GM19023 (cell line): ENCODE data around the gene SECTM1.
"Not testable (repeated sequence)": the region's sequence is repeated elsewhere in the genome, so short reads cannot be mapped to it uniquely, and the experiment has no call there.

ENCODE experiments used
- ATAC-seq: cut with Tn5 transposase; IDR thresholded peaks from one replicate; pipeline ENCODE4 v1.9.1; 2021; ENCODE audit warnings: mild to moderate bottlenecking, moderate library complexity; ENCODE audit not compliant: unreplicated experiment

SECTM1 gene

DNA sequence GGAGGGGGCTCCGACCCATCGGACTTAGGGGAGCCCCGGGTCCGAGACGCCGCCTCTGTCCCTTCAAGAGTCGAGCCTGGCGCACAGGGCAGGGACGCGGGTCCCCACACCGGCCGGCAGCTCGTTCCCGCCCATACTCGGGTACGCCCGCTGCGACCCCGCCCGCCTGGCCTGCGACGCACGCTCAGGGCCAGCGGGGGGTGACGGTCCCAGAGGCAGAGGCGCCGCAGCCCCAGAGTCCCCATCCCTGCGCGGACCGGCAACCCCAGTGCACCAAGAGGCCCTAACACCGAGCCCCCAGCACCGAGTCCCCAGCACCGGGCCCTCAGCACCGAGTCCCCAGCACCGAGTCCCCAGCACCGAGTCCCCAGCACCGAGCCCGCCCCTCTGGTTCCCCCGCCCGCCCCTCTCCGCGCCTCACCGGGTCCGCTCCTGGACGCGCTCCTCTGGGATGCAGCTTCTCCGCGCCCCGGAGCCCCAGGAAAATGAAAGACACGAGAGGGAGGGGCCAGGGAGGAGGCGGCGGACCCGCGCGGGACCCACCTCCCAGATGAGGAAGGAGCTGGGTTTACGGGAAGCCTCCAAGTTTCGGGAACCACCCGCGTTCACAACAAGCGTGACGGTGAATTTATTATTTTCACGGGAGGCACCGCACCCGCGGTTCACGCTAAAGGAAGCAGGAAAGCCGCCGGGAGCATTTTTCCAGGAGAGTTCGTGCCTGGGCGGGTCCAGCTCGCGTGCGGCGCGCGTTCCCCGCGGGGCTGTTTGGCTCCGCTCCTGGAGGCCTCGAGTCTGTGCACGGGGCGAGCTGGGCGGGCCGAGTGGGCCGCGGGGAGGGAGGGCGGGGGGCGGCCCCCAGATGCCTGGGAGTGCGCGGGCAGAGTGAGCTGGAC, at the start of gene SECTM1:
Gene SECTM1 (minus strand): TSS at position 488 of the 893 bp plus-strand sequence. CDS start 6,526 bp downstream, outside the sequence.
- no peak for ATAC-seq

DNA sequence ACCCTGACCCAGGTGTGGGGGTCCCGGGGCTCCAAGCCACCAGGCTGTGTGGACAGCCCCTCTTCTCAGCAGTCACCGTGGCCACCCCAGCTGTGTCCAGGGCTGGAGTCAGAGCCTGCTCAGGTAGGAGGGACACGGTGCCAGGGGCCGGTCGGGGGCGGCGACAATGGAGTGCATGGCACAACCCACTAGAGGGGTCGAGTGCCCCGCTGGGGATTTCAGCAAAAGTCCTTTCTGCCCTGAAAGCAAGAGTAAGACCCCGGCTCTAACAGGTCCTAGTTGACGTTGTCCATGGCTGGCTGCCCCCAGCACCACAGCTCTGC, 49.3 kb upstream of the SECTM1 start:
- no peak for ATAC-seq

DNA sequence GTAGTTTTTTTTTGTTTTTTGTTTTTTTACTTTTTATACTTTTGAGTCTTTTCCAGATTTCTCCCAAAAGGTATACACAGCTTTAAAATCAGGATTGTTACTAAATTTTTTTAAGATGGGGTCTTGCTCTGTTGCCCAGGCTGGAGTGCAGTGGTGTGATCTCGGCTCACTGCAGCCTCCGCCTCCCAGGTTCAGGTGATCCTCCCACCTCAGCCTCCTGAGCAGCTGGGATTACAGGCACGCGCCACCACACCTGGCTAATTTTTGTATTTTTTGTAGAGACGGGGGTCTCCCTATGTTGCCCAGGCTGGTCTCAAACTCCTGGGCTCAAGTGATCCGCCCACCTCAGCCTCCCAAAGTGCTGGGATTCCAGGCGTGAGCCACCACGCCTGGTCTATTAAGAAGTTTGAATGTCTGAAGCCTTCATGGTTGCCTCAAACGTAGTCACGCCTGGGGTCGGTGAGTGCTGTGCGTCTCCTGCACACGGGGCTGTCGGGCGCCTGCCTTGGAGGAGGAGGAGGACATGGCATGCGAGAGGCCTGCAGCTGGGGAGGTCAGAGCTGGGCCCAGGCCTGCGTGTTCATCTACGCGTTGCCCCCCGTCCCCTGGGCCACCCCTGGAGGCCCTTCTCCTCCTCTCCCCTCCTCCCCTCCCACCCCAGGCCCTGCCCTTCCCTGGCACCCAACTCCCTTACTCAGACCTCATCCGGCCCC, 48.8 kb upstream of the SECTM1 start:
- not testable (repeated sequence) for ATAC-seq

DNA sequence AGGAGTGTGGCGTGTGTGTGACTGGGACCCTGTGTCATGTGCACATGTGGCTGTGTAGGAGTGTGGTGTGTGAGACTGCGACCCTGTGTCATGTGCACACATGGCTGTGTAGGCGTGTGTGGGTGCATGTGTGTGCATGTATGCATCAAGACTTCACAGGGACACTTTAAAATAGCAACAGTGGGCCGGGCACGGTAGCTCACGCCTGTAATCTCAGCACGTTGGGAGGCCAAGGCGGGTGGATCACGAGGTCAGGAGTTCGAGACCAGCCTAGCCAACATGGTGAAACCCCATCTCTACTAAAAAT, 48.1 kb upstream of the SECTM1 start:
- not testable (repeated sequence) for ATAC-seq

DNA sequence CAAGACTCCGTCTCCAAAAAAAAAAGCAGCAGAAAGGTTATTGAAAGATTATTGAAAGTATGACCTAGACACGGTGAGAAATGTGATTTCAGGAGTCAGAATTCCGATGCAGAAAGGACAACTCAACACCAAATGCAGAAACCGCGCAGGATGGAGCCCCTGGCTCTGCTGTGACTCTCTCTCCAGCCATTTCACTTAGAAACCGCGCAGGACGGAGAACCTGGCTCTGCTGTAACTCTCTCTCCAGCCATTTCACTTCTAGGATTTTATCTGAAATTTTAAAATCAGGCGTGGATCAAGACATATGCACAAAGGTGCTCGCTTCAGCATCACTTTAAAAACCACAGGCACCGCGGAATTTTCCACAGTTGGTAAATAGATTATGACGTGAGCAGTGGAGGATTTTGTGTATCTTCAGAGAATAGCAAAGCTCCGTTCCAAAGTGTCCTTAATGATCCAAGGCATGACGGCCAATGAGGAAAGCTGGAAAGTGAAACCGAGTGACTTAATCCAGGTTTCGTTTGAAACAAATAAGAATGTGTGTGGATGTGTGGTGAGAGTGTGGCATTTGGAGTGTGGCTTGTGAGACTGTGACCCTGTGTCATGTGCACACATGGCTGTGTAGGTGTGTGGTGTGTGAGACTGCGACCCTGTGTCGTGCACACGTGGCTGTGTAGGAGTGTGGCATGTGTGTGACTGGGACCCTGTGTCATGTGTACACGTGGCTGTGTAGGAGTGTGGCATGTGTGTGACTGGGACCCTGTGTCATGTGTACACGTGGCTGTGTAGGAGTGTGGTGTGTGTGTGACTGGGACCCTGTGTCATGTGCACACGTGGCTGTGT, 47.5 kb upstream of the SECTM1 start:
- no peak for ATAC-seq

DNA sequence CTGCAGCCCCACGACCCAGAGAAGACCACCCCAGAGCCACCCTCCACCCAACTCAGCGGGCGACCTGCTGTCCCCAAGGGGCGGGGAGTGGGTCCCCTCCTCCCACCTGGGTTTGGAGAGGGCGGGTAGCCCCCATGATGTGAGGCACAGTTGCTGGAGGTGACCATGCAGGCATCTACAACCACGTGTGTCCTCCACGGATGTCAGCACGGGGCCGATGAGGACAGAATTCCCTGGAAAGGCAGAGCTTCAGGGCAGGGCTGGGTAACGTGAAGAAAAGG, 45.1 kb upstream of the SECTM1 start:
- ATAC-seq, result no peak

- no peak for ATAC-seq
These were observed 44.6 kb upstream of the SECTM1 start for GRCh38 chr17:82377924-82378740.

- ATAC-seq, result not testable (repeated sequence)
These were observed 43.7 kb upstream of the SECTM1 start for GRCh38 chr17:82377294-82377693.

GRCh38 chr17:82376042-82376730, 42.6 kb upstream of the SECTM1 start:
- no peak for ATAC-seq

DNA sequence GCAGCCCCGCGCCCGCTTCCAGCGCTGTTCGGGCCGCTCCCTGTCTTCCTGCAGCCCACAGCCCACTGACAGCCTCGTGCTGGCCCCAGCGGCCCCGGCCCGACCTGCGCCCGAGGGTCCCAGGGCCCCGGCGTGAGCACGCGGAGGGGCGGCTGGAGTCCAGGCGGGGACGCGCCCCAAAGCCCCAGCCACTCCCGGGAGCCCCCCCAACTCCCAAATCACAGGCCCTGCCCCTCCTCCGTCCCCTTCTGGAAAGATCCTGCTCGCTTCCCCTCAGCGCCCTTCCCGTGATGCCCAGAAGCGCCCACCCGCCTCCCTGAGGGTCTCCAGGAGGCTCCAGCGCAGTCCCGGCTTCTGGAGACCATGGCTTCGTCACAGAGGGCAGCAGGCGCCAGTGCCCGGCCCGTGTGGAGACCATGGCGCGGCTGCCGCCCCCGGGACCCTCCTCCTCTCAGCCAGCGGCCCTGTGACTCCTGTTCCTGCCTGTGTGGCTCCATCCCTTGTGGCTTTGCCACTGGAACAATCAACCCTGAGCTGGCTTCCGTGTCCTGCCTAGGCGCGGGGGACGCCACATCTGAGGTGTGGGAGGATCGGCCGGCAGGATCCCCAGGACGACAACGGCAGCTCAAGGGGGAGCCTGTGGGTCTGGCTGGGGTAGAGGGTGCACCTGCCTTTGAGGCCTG, 41.9 kb upstream of the SECTM1 start:
- no peak for ATAC-seq

- no peak for ATAC-seq
These were observed 41.2 kb upstream of the SECTM1 start for GRCh38 chr17:82374626-82375331.

DNA sequence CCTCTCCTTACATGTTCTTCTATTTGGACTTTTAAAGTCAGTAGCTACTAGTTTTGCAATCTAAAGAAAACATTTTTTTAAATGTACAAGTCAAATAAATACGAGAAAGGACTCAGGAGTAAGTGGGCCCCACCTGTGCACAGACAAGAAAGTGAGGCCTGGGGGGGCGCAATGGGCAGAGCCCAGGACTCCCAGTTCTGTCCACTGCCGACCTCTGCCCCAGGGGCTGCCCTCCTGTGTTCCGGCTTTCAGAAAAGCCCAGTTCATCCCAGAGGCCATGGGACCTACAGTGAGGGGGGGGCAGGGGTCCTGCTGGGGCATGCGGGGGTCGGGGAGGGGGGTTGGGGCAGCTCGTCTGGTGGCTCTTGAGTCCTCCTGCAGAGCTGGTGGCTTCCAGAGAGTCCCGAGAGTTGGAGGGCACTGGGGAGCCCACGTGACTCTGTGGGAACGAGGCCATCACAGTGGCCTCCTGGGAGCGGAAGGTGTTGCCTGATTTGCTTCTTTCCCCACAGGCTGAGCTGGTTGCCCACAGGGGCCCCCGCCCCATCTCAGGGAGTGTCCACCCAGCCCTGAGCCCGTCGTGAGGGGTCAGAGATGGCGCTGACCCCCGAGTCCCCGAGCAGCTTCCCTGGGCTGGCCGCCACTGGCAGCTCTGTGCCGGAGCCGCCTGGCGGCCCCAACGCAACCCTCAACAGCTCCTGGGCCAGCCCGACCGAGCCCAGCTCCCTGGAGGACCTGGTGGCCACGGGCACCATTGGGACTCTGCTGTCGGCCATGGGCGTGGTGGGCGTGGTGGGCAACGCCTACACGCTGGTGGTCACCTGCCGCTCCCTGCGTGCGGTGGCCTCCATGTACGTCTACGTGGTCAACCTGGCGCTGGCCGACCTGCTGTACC, 40.4 kb upstream of the SECTM1 start:
- no peak for ATAC-seq

DNA sequence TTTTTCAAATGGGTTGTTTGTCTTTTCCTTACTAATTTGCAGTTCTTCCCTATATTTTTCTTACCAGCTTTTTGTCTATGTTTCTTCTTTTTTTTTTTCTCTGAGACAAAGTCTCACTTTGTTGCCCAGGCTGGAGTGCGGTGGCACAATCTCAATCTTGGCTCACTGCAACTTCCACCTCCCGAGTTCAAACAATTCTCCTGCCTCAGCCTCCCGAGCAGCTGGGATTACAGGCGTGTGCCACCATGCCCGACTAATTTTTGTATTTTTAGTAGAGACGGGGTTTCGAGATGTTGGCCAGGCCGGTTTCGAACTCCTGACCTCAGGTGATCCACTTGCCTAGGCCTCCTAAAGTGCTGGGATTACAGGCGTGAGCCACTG, 39.5 kb upstream of the SECTM1 start:
- not testable (repeated sequence) for ATAC-seq

GRCh38 chr17:82372249-82373071, 38.9 kb upstream of the SECTM1 start:
- no peak for ATAC-seq

DNA sequence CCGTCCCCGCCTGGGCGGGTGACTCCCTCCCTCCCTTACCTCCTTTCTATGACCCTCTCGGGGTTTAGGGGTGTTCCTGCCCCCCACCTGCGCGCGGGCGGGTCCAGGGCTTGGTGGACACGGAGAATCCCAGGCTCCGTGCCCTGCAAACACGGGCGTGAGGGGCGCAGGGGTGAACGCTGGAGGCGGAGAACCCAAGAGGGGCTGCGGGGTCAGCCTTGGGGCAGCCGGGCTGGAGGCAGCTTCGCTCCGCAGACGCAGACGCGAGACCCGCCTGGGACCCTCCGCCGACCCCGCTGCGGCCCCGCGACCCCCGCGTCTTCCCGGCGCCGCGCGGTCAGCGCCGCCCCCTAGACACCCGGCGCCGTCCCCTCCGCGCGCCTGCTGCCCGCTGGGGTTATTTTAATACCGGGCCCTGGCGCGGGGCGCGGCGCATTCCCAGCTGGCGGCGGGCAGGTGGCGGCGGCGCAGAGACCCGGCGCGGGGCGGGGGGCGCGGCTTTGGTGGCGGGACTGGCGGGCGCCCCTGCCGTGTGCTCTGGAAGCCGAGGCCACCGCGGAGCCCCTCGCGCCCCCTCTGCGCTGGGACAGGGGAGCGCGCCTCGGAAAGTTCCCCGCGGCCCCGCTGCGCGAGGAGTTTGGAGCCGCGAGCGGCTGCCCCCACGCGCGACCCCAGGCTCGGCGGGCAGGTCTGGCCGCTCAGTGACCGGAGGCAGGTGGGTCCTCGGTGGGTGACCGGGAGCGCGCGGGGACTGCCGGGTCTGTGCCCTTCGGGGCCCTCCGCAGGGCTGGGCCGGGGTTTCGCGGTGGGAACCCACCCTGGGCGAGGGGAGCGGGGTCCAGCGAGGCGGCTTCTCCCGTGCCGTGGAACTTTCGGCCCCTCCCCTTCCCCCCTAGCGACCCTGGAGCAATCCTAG, 38.0 kb upstream of the SECTM1 start, which contains the start of gene UTS2R:
Gene UTS2R (plus strand): TSS at position 433 of the 916 bp plus-strand sequence. CDS start 2,560 bp downstream, outside the sequence.
- no peak for ATAC-seq
